ENCODE data around the gene TMEM80. TPM values are rescaled to one million over a fixed set of nuclear protein-coding genes. Genes with fewer than 3 reads are reported as not detected.
A peak's percentile ranks its signal among the peaks of the same experiment; 100 is the strongest.

TMEM80 gene
- total and polyA plus RNA-seq, 9 of the 15 experiments (the other 6 are each of a cell fraction or from before 2014, with no cell fraction given) = 5.1 to 30.1 (median 12.4) TPM

- no peak for TF ChIP-seq REST (IDR thresholded peaks at IDR 0.05; ENCODE audit: borderline replicate concordance)
- TF ChIP-seq REST (CRISPR knock-in tag; IDR thresholded peaks at IDR 0.05; ENCODE audit: low read depth) = peak; percentile 81
- TF ChIP-seq GMEB1 (CRISPR knock-in tag; IDR thresholded peaks at IDR 0.05) = peak; percentile 39; the same call in 1 of the 2 replicates
- TF ChIP-seq E2F5 (CRISPR knock-in tag; IDR thresholded peaks at IDR 0.05) = peak; percentile 75; the same call in 1 of the 2 replicates
- TF ChIP-seq ZNF511 (CRISPR knock-in tag; IDR thresholded peaks at IDR 0.05) = peak; percentile 86
Observed at GRCh38 chr11:694563-695287, 891 bp upstream of the TMEM80 start, which contains the start of gene DEAF1 (continued).
